Panc1 (cell line): ENCODE measurements around the gene UBE2QL1. TPM values are rescaled to one million over a fixed set of nuclear protein-coding genes. Genes with fewer than 3 reads are reported as not detected.

ENCODE experiments used
- ATAC-seq: fragments of 200-7000 bp; cut with Tn5 transposase; 2 replicates; pipeline ENCODE4 v1.9.1; 2020; ENCODE audit warnings: mild to moderate bottlenecking, moderate library complexity
- BruUV-seq: library from RNA; stranded (reverse); fragments of 400-500 nt; replicated peaks from 2 replicates; lab custom pipeline; 2021; lab: Mats Ljungman, UMichigan
- CTCF ChIA-PET: fragments of 300-600 bp; sonication (Branson Sonifier 250); formaldehyde crosslinking; loops from one replicate; lab custom pipeline; 2022; ENCODE audit warnings: antibody characterized with exemption; lab: Charles Lee
- POLR2A ChIA-PET: fragments of 300-600 bp; sonication (Branson Sonifier 250); formaldehyde crosslinking; loops from one replicate; lab custom pipeline; 2022; ENCODE audit warnings: antibody characterized with exemption; lab: Charles Lee
- DNase-seq: peaks from one replicate; pipeline ENCODE4 v3.0.0-alpha.2; 2010; ENCODE audit warnings: low read depth, low spot score
- H3K27ac ChIP-seq: 2 replicates; pipeline ENCODE4 v1.5.1; 2011; ENCODE audit warnings: mild to moderate bottlenecking, low read length, inconsistent platforms
- H3K27me3 ChIP-seq: fragments of 200-500 bp; sonication (Bioruptor generic); 2 replicates; pipeline ENCODE4 v1.6.0; 2014; ENCODE audit warnings: low read length, inconsistent platforms; ENCODE audit not compliant: control insufficient read depth, insufficient read depth
- H3K36me3 ChIP-seq: fragments of 200-500 bp; sonication (Bioruptor generic); 2 replicates; pipeline ENCODE4 v1.5.1; 2014; ENCODE audit warnings: inconsistent platforms, mild to moderate bottlenecking, low read length, moderate library complexity; ENCODE audit not compliant: control insufficient read depth, insufficient read depth
- H3K4me1 ChIP-seq: 2 replicates; pipeline ENCODE4 v1.5.1; 2011; ENCODE audit warnings: inconsistent platforms, mild to moderate bottlenecking, low read length, moderate library complexity; ENCODE audit not compliant: control insufficient read depth, insufficient read depth
- H3K4me3 ChIP-seq, 2 experiments: 2 replicates each; pipeline ENCODE4 v1.5.1; 2011 to 2012; ENCODE audit warnings: low read depth in 2 of 2, low read length in 2 of 2, mild to moderate bottlenecking in 2 of 2, inconsistent platforms in 1 of 2, moderate library complexity in 1 of 2
- H3K9me3 ChIP-seq: fragments of 200-500 bp; sonication (Bioruptor generic); 2 replicates; pipeline ENCODE4 v1.5.1; 2014; ENCODE audit warnings: low read depth, mild to moderate bottlenecking, inconsistent platforms, low read length, moderate library complexity; ENCODE audit not compliant: control insufficient read depth, insufficient read depth
- CTCF ChIP-seq: fragments of 450-650 bp; IDR thresholded peaks from 2 replicates; pipeline ENCODE4 v1.5.1; 2017; ENCODE audit warnings: mild to moderate bottlenecking
- POLR2AphosphoS5 ChIP-seq: IDR thresholded peaks from 2 replicates; pipeline ENCODE4 v1.6.1; 2012; ENCODE audit warnings: mild to moderate bottlenecking, low read depth, low read length, moderate library complexity
- REST ChIP-seq, 2 experiments: IDR thresholded peaks; 2 replicates each; pipeline ENCODE4 v1.6.1; 2011 to 2012; ENCODE audit warnings: low read depth in 2 of 2, control low read depth in 1 of 2, low read length in 1 of 2, mild to moderate bottlenecking in 1 of 2, moderate library complexity in 1 of 2; ENCODE audit not compliant: insufficient read depth in 1 of 2
- SIN3A ChIP-seq: IDR thresholded peaks from 2 replicates; pipeline ENCODE4 v1.6.1; 2012; ENCODE audit warnings: low read depth, mild to moderate bottlenecking, low read length, moderate library complexity, borderline replicate concordance; ENCODE audit not compliant: insufficient read depth
- TCF7L2 ChIP-seq: IDR thresholded peaks from 2 replicates; pipeline ENCODE4 v1.6.1; 2011; ENCODE audit warnings: mild to moderate bottlenecking, low read depth, low read length, inconsistent platforms
- in situ Hi-C: cut with HindIII; loops from 2 replicates; pipeline ENCODE4 v1.10.0; 2016; ENCODE audit warnings: low sequenced_read_pairs, low pct_unique_long_range_greater_than_20kb
- intact Hi-C: fragments of 100-400 bp; cut with micrococcal nuclease; formaldehyde crosslinking; loops from one replicate; pipeline ENCODE4 v1.10.0; 2022; ENCODE audit not compliant: unreplicated experiment
- total RNA-seq: library from RNA; stranded (reverse); gene quantifications from one replicate; pipeline ENCODE4 v1.2.1, GENCODE V29; 2021; ENCODE audit not compliant: unreplicated experiment

UBE2QL1 gene
- total RNA-seq, 1 experiment from 2014 or later: not detected

DNA sequence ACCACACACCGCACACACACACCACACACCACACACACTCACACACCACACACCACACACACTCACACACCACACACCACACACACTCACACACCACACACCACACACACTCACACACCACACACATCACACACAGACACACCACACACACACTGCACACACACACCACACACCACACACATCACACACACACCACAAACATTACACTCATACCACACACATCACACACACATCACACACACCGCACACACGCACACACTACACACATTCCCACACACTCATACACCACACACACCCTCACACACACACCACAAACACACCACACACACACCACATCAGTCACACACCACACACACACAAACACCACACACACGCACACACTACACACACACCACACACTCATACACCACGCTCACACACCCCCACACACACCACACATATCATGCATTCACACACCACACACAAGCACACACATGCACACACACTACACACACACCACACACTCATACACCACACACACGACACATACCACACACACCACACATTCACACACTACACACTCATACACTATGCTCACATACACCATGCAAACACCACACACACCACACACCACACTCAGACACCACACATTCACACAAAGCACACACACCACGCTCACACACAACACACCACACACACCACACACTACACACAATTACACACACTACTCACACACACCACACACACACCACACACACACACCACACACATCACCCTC, 1.1 kb upstream of the UBE2QL1 start:
- DNase-seq: no peak
- in situ Hi-C loops (no loop called here), intact Hi-C loops (no loop called here)
- Histone ChIP-seq H3K4me3 (no peak overlapping the region), H3K27me3 (peaks cover 28% of the 10 kb centered on the region), H3K27ac (no peak overlapping the region), H3K36me3 (no peaks in the 10 kb centered on the region), H3K9me3 (no peaks in the 10 kb centered on the region), H3K4me1 (no peaks in the 10 kb centered on the region)
- TF ChIP-seq POLR2AphosphoS5 (no peak), REST (IDR thresholded peaks at IDR 0.05; ENCODE audit: insufficient read depth in 1 of 2, low read depth in 2 of 2, low read length in 1 of 2) (no peak), TCF7L2 (no peak), SIN3A (no peak), CTCF (no peak)
- CTCF ChIA-PET: no interaction called here
- no peak for ATAC-seq
- POLR2A ChIA-PET: no interaction called here
- BruUV-seq: no TSS peak

DNA sequence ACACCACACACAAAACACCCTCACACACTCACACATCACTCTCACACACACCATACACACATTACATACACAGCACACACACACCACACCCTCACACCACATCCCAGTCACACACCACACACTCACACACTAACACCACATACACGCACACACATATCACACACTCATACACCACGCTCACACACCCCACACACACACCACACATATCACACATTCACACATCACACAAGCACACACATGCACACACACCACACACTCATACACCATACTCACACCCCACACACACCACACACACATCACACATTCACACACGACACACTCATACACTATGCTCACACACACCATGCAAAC, 543 bp upstream of the UBE2QL1 start:
- Histone ChIP-seq H3K9me3 (no peaks in the 10 kb centered on the region), H3K27me3 (peaks cover 30% of the 10 kb centered on the region), H3K4me1 (no peaks in the 10 kb centered on the region), H3K27ac (no peak overlapping the region), H3K4me3 (no peak overlapping the region), H3K36me3 (no peaks in the 10 kb centered on the region)
- DNase-seq (no peak), ATAC-seq (no peak)
- CTCF ChIA-PET: no interaction called here
- no peak for TF ChIP-seq TCF7L2
- no peak for TF ChIP-seq POLR2AphosphoS5
- no peak for TF ChIP-seq CTCF
- no peak for TF ChIP-seq SIN3A
- no peak for TF ChIP-seq REST (IDR thresholded peaks at IDR 0.05; ENCODE audit: insufficient read depth in 1 of 2, low read depth in 2 of 2, low read length in 1 of 2)
- in situ Hi-C loops (no loop called here), intact Hi-C loops (no loop called here)
- no TSS peak for BruUV-seq
- POLR2A ChIA-PET: no interaction called here
